ENCODE measurements around the gene OTUB2.

OTUB2 gene

GRCh38 chr14:94020267-94020666 is 5.9 kb upstream of the OTUB2 start:
- TF ChIP-seq TSHZ2 (CRISPR knock-in tag; IDR thresholded peaks at IDR 0.05): no peak
- no peak for TF ChIP-seq SNAI2 (CRISPR knock-in tag; IDR thresholded peaks at IDR 0.05)
- no peak for TF ChIP-seq ZFP3 (CRISPR knock-in tag; IDR thresholded peaks at IDR 0.05)
- TF ChIP-seq GLIS3 (CRISPR knock-in tag; IDR thresholded peaks at IDR 0.05): no peak
- no peak for TF ChIP-seq PATZ1 (CRISPR knock-in tag; IDR thresholded peaks at IDR 0.05; ENCODE audit: borderline replicate concordance)
- no peak for TF ChIP-seq CSRNP3 (CRISPR knock-in tag; IDR thresholded peaks at IDR 0.05)
- no peak for TF ChIP-seq ZFP30 (CRISPR knock-in tag; IDR thresholded peaks at IDR 0.05)
- TF ChIP-seq CREB5 (CRISPR knock-in tag; IDR thresholded peaks at IDR 0.05; ENCODE audit: low read depth): no peak
- no peak for TF ChIP-seq OSR1 (CRISPR knock-in tag; IDR thresholded peaks at IDR 0.05)
- TF ChIP-seq BACH2 (CRISPR knock-in tag; IDR thresholded peaks at IDR 0.05; ENCODE audit: borderline replicate concordance): no peak
- no peak for TF ChIP-seq ZNF565 (CRISPR knock-in tag; conservative IDR thresholded peaks at IDR 0.05; ENCODE audit: low read depth)
- no peak for TF ChIP-seq TCF4 (CRISPR knock-in tag; IDR thresholded peaks at IDR 0.05; ENCODE audit: borderline replicate concordance)
- TF ChIP-seq PPARA (CRISPR knock-in tag; IDR thresholded peaks at IDR 0.05; ENCODE audit: borderline replicate concordance): no peak
- TF ChIP-seq ESRRG (CRISPR knock-in tag; IDR thresholded peaks at IDR 0.05): no peak
- no peak for TF ChIP-seq POU6F1 (CRISPR knock-in tag; IDR thresholded peaks at IDR 0.05; ENCODE audit: borderline replicate concordance, low read depth)
- TF ChIP-seq ZC3H10 (CRISPR knock-in tag; IDR thresholded peaks at IDR 0.05): no peak
- TF ChIP-seq ZNF8 (CRISPR knock-in tag; IDR thresholded peaks at IDR 0.05): no peak
- no peak for ATAC-seq

- ATAC-seq: no peak
- TF ChIP-seq ZNF565 (CRISPR knock-in tag; conservative IDR thresholded peaks at IDR 0.05; ENCODE audit: low read depth) (no peak), ZC3H10 (CRISPR knock-in tag; IDR thresholded peaks at IDR 0.05) (no peak), RARB (CRISPR knock-in tag; IDR thresholded peaks at IDR 0.05) (no peak), POU6F1 (CRISPR knock-in tag; IDR thresholded peaks at IDR 0.05; ENCODE audit: borderline replicate concordance, low read depth) (no peak), TSHZ2 (CRISPR knock-in tag; IDR thresholded peaks at IDR 0.05) (no peak), ISL1 (CRISPR knock-in tag; IDR thresholded peaks at IDR 0.05) (no peak), ARNTL (CRISPR knock-in tag; IDR thresholded peaks at IDR 0.05; ENCODE audit: borderline replicate concordance, low read depth) (no peak), PPARA (CRISPR knock-in tag; IDR thresholded peaks at IDR 0.05; ENCODE audit: borderline replicate concordance) (no peak), SNAI2 (CRISPR knock-in tag; IDR thresholded peaks at IDR 0.05) (no peak), CREB5 (CRISPR knock-in tag; IDR thresholded peaks at IDR 0.05; ENCODE audit: low read depth) (no peak), ZNF70 (CRISPR knock-in tag; IDR thresholded peaks at IDR 0.05) (no peak), TOX (CRISPR knock-in tag; IDR thresholded peaks at IDR 0.05; ENCODE audit: borderline replicate concordance) (no peak), TCF4 (CRISPR knock-in tag; IDR thresholded peaks at IDR 0.05; ENCODE audit: borderline replicate concordance) (no peak), GLIS3 (CRISPR knock-in tag; IDR thresholded peaks at IDR 0.05) (no peak), CSRNP3 (CRISPR knock-in tag; IDR thresholded peaks at IDR 0.05) (no peak), ESRRG (CRISPR knock-in tag; IDR thresholded peaks at IDR 0.05) (no peak), ZNF8 (CRISPR knock-in tag; IDR thresholded peaks at IDR 0.05) (no peak)
Observed at GRCh38 chr14:94021001-94021400, 5.1 kb upstream of the OTUB2 start.
